Neural progenitor cell (in vitro differentiated cells): ENCODE results near the gene STK38L. TPM values are rescaled to one million over a fixed set of nuclear protein-coding genes. Genes with fewer than 3 reads are reported as not detected.

ENCODE experiments used
- DNase-seq: peaks from one replicate; pipeline ENCODE4 v3.0.0-alpha.2; 2016; ENCODE audit warnings: low spot score
- H2AFZ ChIP-seq: fragments of 200-600 bp; sonication (generic); replicated peaks from 2 replicates; pipeline ENCODE4 v1.6.1; 2016; ENCODE audit warnings: antibody characterized with exemption
- H3F3A ChIP-seq: fragments of 200-600 bp; sonication (generic); 2 replicates; pipeline ENCODE4 v1.6.1; 2016; ENCODE audit warnings: antibody characterized with exemption, low read depth
- H3K27ac ChIP-seq: fragments of 200-600 bp; sonication (generic); 2 replicates; pipeline ENCODE4 v1.5.1; 2016; ENCODE audit warnings: mild to moderate bottlenecking
- H3K27me3 ChIP-seq: fragments of 200-600 bp; sonication (generic); 2 replicates; pipeline ENCODE4 v1.6.1; 2016; ENCODE audit warnings: mild to moderate bottlenecking, moderate library complexity
- H3K36me3 ChIP-seq: fragments of 200-600 bp; sonication (generic); 2 replicates; pipeline ENCODE4 v1.5.1; 2016
- H3K4me1 ChIP-seq: fragments of 200-600 bp; sonication (generic); 2 replicates; pipeline ENCODE4 v1.6.1; 2016; ENCODE audit warnings: mixed run types
- H3K4me2 ChIP-seq: fragments of 200-600 bp; sonication (generic); 2 replicates; pipeline ENCODE4 v1.6.1; 2016
- H3K4me3 ChIP-seq: fragments of 200-600 bp; sonication (generic); 2 replicates; pipeline ENCODE4 v1.5.1; 2016
- H3K79me2 ChIP-seq: fragments of 200-600 bp; sonication (generic); 2 replicates; pipeline ENCODE4 v1.6.1; 2016; ENCODE audit warnings: low read depth
- H3K9ac ChIP-seq: fragments of 200-600 bp; sonication (generic); 2 replicates; pipeline ENCODE4 v1.6.1; 2016
- H3K9me3 ChIP-seq: fragments of 200-600 bp; sonication (generic); 2 replicates; pipeline ENCODE4 v1.5.1; 2016; ENCODE audit warnings: low read depth
- H4K20me1 ChIP-seq: fragments of 200-600 bp; sonication (generic); 2 replicates; pipeline ENCODE4 v1.6.1; 2016; ENCODE audit warnings: low read depth
- H3K27ac Mint-ChIP-seq: 3 replicates; pipeline ENCODE4 v1.8.0; 2021; ENCODE audit warnings: mixed read lengths
- H3K27me3 Mint-ChIP-seq: 2 replicates; pipeline ENCODE4 v1.8.0; 2022; ENCODE audit warnings: low read depth, mild to moderate bottlenecking, inconsistent platforms, moderate library complexity, mixed read lengths; ENCODE audit not compliant: insufficient read depth
- H3K36me3 Mint-ChIP-seq: 3 replicates; pipeline ENCODE4 v1.8.0; 2021; ENCODE audit warnings: mixed read lengths
- H3K4me1 Mint-ChIP-seq: 3 replicates; pipeline ENCODE4 v1.8.0; 2021; ENCODE audit warnings: mixed read lengths
- H3K4me3 Mint-ChIP-seq: 3 replicates; pipeline ENCODE4 v1.8.0; 2021; ENCODE audit warnings: mild to moderate bottlenecking, moderate library complexity, mixed read lengths
- H3K9me3 Mint-ChIP-seq: 3 replicates; pipeline ENCODE4 v1.8.0; 2020; ENCODE audit warnings: mixed read lengths
- CTCF ChIP-seq: fragments of 200-600 bp; sonication (generic); IDR thresholded peaks from 2 replicates; pipeline ENCODE4 v1.5.1; 2017; ENCODE audit warnings: antibody characterized with exemption, mild to moderate bottlenecking
- EZH2 ChIP-seq: fragments of 200-600 bp; sonication (generic); IDR thresholded peaks from 2 replicates; pipeline ENCODE4 v1.6.1; 2017; ENCODE audit warnings: antibody characterized with exemption, mild to moderate bottlenecking, moderate library complexity
- EZH2phosphoT487 ChIP-seq: fragments of 200-600 bp; sonication (generic); IDR thresholded peaks from 2 replicates; pipeline ENCODE4 v1.6.1; 2017; ENCODE audit warnings: antibody characterized with exemption
- total RNA-seq: library from RNA; depleted of rRNA; stranded (reverse); fragments of >200 nt; gene quantifications from 2 replicates; pipeline ENCODE4 v1.2.3, GENCODE V29; 2015; ENCODE audit warnings: low replicate concordance

STK38L gene
- total RNA-seq, 1 donor from 2014 or later: 62.6 TPM

- no peak for DNase-seq
- Mint-ChIP-seq H3K9me3 (peaks cover 4% of the 10 kb centered on the region), H3K27me3 (peaks cover 2% of the 10 kb centered on the region), H3K27ac (no peak overlapping the region), H3K4me3 (no peak overlapping the region), H3K4me1 (no peaks in the 10 kb centered on the region), H3K36me3 (no peaks in the 10 kb centered on the region)
- Histone ChIP-seq H3K9me3 (no peaks in the 10 kb centered on the region), H3K4me2 (no peak overlapping the region), H3K4me1 (no peaks in the 10 kb centered on the region), H3K4me3 (no peak overlapping the region), H3K27me3 (no peaks in the 10 kb centered on the region), H3K9ac (no peak overlapping the region), H4K20me1 (no peaks in the 10 kb centered on the region), H3K79me2 (no peaks in the 10 kb centered on the region), H2AFZ (no peak overlapping the region), H3F3A (no peaks in the 10 kb centered on the region), H3K36me3 (no peaks in the 10 kb centered on the region), H3K27ac (no peak overlapping the region)
- TF ChIP-seq CTCF (no peak), EZH2phosphoT487 (no peak), EZH2 (no peak)
Measured at GRCh38 chr12:27210187-27210586, 33.9 kb upstream of the STK38L start.

- H3K9ac ChIP-seq: no peak overlapping the region
- H3K36me3 ChIP-seq: no peaks in the 10 kb centered on the region
- H3K79me2 ChIP-seq: no peaks in the 10 kb centered on the region
- no peak overlapping the region for H3K4me2 ChIP-seq
- no peak overlapping the region for H2AFZ ChIP-seq
- H3F3A ChIP-seq: no peaks in the 10 kb centered on the region
- no peak overlapping the region for H3K27ac Mint-ChIP-seq
- H4K20me1 ChIP-seq: no peaks in the 10 kb centered on the region
- H3K36me3 Mint-ChIP-seq: no peaks in the 10 kb centered on the region
- H3K4me1 ChIP-seq: no peaks in the 10 kb centered on the region
- peaks cover 2% of the 10 kb centered on the region for H3K27me3 Mint-ChIP-seq
- H3K4me1 Mint-ChIP-seq: no peaks in the 10 kb centered on the region
- peaks cover 4% of the 10 kb centered on the region for H3K9me3 Mint-ChIP-seq
- no peak overlapping the region for H3K4me3 ChIP-seq
- no peak for DNase-seq
- H3K27ac ChIP-seq: no peak overlapping the region
- no peak overlapping the region for H3K4me3 Mint-ChIP-seq
- no peaks in the 10 kb centered on the region for H3K27me3 ChIP-seq
- no peak for TF ChIP-seq EZH2phosphoT487
- H3K9me3 ChIP-seq: no peaks in the 10 kb centered on the region
Measured at GRCh38 chr12:27212861-27213260, 31.2 kb upstream of the STK38L start.

GRCh38 chr12:27213304-27213703 lies 30.8 kb upstream of the STK38L start:
- H3K27me3 ChIP-seq: no peaks in the 10 kb centered on the region
- no peak for DNase-seq
- H3K27ac ChIP-seq: no peak overlapping the region
- TF ChIP-seq EZH2 (no peak), CTCF (no peak)
- H3K4me3 Mint-ChIP-seq: no peak overlapping the region
- H3K4me3 ChIP-seq: no peak overlapping the region
- no peaks in the 10 kb centered on the region for H3K4me1 Mint-ChIP-seq
- no peaks in the 10 kb centered on the region for H3K9me3 ChIP-seq
- no peaks in the 10 kb centered on the region for H3K36me3 ChIP-seq
- no peak overlapping the region for H3K27ac Mint-ChIP-seq
- no peak overlapping the region for H3K9ac ChIP-seq
- no peaks in the 10 kb centered on the region for H3F3A ChIP-seq
- no peak overlapping the region for H2AFZ ChIP-seq
- peaks cover 2% of the 10 kb centered on the region for H3K27me3 Mint-ChIP-seq
- H3K9me3 Mint-ChIP-seq: peaks cover 4% of the 10 kb centered on the region
- H4K20me1 ChIP-seq: no peaks in the 10 kb centered on the region
- no peaks in the 10 kb centered on the region for H3K4me1 ChIP-seq
- H3K4me2 ChIP-seq: no peak overlapping the region
- H3K79me2 ChIP-seq: no peaks in the 10 kb centered on the region
- H3K36me3 Mint-ChIP-seq: no peaks in the 10 kb centered on the region

- H3K9ac ChIP-seq: no peak overlapping the region
- Mint-ChIP-seq H3K27me3 (peaks cover 2% of the 10 kb centered on the region), H3K4me3 (no peak overlapping the region), H3K4me1 (no peaks in the 10 kb centered on the region), H3K9me3 (peaks cover 4% of the 10 kb centered on the region), H3K36me3 (no peaks in the 10 kb centered on the region), H3K27ac (no peak overlapping the region)
- no peaks in the 10 kb centered on the region for H4K20me1 ChIP-seq
- peak overlapping the region; percentile 63 for H2AFZ ChIP-seq
- H3K4me1 ChIP-seq: no peaks in the 10 kb centered on the region
- no peak overlapping the region for H3K27ac ChIP-seq
- no peak for DNase-seq
- no peak overlapping the region for H3K4me2 ChIP-seq
- no peaks in the 10 kb centered on the region for H3K27me3 ChIP-seq
- no peaks in the 10 kb centered on the region for H3K79me2 ChIP-seq
- no peaks in the 10 kb centered on the region for H3K36me3 ChIP-seq
- no peak overlapping the region for H3K4me3 ChIP-seq
- no peaks in the 10 kb centered on the region for H3F3A ChIP-seq
- H3K9me3 ChIP-seq: no peaks in the 10 kb centered on the region
- no peak for TF ChIP-seq EZH2
- TF ChIP-seq EZH2phosphoT487: no peak
- TF ChIP-seq CTCF: no peak
Measured at GRCh38 chr12:27213830-27214787, 30.0 kb upstream of the STK38L start.
